WTC11 (cell line): ENCODE data around the gene ALCAM. TPM values are rescaled to one million over a fixed set of nuclear protein-coding genes. Genes with fewer than 3 reads are reported as not detected.

Experiments
- ATAC-seq: fragments of 200-7000 bp; cut with Tn5 transposase; 2 replicates; pipeline ENCODE4 v1.10.0; 2021; ENCODE audit warnings: mild to moderate bottlenecking, moderate library complexity
- CTCF ChIA-PET: fragments of 300-600 bp; sonication (Branson Sonifier 250); formaldehyde crosslinking; loops from one replicate; lab custom pipeline; 2021; ENCODE audit warnings: antibody characterized with exemption; lab: Charles Lee
- POLR2A ChIA-PET: fragments of 350-600 bp; sonication (Branson Sonifier 250); formaldehyde crosslinking; loops from one replicate; lab custom pipeline; 2021; ENCODE audit warnings: antibody characterized with exemption; lab: Charles Lee
- DNase-seq: peaks from one replicate; pipeline ENCODE4 v3.0.0; 2021; ENCODE audit warnings: low spot score
- H3K27ac Mint-ChIP-seq: 2 replicates; pipeline ENCODE4 v1.8.0; 2021; ENCODE audit warnings: mixed read lengths
- H3K27me3 Mint-ChIP-seq: 2 replicates; pipeline ENCODE4 v1.8.0; 2021; ENCODE audit warnings: low read depth, mild to moderate bottlenecking, moderate library complexity, mixed read lengths
- H3K36me3 Mint-ChIP-seq: 2 replicates; pipeline ENCODE4 v1.8.0; 2021; ENCODE audit warnings: mixed read lengths
- H3K4me1 Mint-ChIP-seq: 2 replicates; pipeline ENCODE4 v1.8.0; 2022; ENCODE audit warnings: mixed read lengths
- H3K4me3 Mint-ChIP-seq: 2 replicates; pipeline ENCODE4 v1.8.0; 2021; ENCODE audit warnings: mild to moderate bottlenecking, moderate library complexity, mixed read lengths
- H3K9me3 Mint-ChIP-seq: 2 replicates; pipeline ENCODE4 v1.8.0; 2021; ENCODE audit warnings: mixed read lengths
- CREM ChIP-seq: sonication (generic); formaldehyde crosslinking; IDR thresholded peaks from 2 replicates; pipeline ENCODE4 v1.8.1; 2022; ENCODE audit warnings: mild to moderate bottlenecking, missing genetic modification reagents, moderate library complexity
- GTF2I ChIP-seq: fragments of 250-450 bp; sonication (Bioruptor Pico); conservative IDR thresholded peaks from 2 replicates; pipeline ENCODE4 v1.4.0; 2021; ENCODE audit warnings: mild to moderate bottlenecking
- KAT7 ChIP-seq: sonication (generic); formaldehyde crosslinking; IDR thresholded peaks from 2 replicates; pipeline ENCODE4 v1.8.1; 2023; ENCODE audit warnings: missing genetic modification reagents, mild to moderate bottlenecking, borderline replicate concordance
- NFYB ChIP-seq: sonication (generic); formaldehyde crosslinking; conservative IDR thresholded peaks from 2 replicates; pipeline ENCODE4 v1.8.0; 2022; ENCODE audit warnings: low read depth, missing genetic modification reagents
- NR1H2 ChIP-seq: sonication (generic); formaldehyde crosslinking; IDR thresholded peaks from 2 replicates; pipeline ENCODE4 v1.9.0; 2021; ENCODE audit warnings: mild to moderate bottlenecking, moderate library complexity, missing genetic modification reagents
- NR3C1 ChIP-seq: sonication (generic); formaldehyde crosslinking; conservative IDR thresholded peaks from 2 replicates; pipeline ENCODE4 v1.8.1; 2023; ENCODE audit warnings: low read depth, mild to moderate bottlenecking, missing genetic modification reagents
- PRRX2 ChIP-seq: fragments of 250-450 bp; sonication (Bioruptor Pico); IDR thresholded peaks from 2 replicates; pipeline ENCODE4 v1.8.0; 2021; ENCODE audit warnings: mild to moderate bottlenecking
- RELA ChIP-seq: sonication (generic); formaldehyde crosslinking; IDR thresholded peaks from 2 replicates; pipeline ENCODE4 v1.8.1; 2022; ENCODE audit warnings: missing genetic modification reagents, mild to moderate bottlenecking, borderline replicate concordance
- RORB ChIP-seq: fragments of 250-450 bp; sonication (Bioruptor Pico); IDR thresholded peaks from 2 replicates; pipeline ENCODE4 v1.9.0; 2021; ENCODE audit warnings: mild to moderate bottlenecking
- SMAD4 ChIP-seq: sonication (generic); formaldehyde crosslinking; IDR thresholded peaks from 2 replicates; pipeline ENCODE4 v1.8.0; 2022; ENCODE audit warnings: mild to moderate bottlenecking, missing genetic modification reagents
- SOX15 ChIP-seq: fragments of 250-450 bp; sonication (Bioruptor Pico); IDR thresholded peaks from 2 replicates; pipeline ENCODE4 v1.9.0; 2021; ENCODE audit warnings: mild to moderate bottlenecking
- TCF7 ChIP-seq: sonication (generic); formaldehyde crosslinking; IDR thresholded peaks from 2 replicates; pipeline ENCODE4 v1.8.0; 2022; ENCODE audit warnings: mild to moderate bottlenecking, low read depth, missing genetic modification reagents, moderate library complexity
- TP53 ChIP-seq: sonication (generic); formaldehyde crosslinking; IDR thresholded peaks from 2 replicates; pipeline ENCODE4 v1.8.1; 2023; ENCODE audit warnings: mild to moderate bottlenecking, missing genetic modification reagents
- ZNF317 ChIP-seq: sonication (generic); formaldehyde crosslinking; IDR thresholded peaks from 2 replicates; pipeline ENCODE4 v1.8.1; 2023; ENCODE audit warnings: low read depth, mild to moderate bottlenecking, moderate library complexity, missing genetic modification reagents, borderline replicate concordance
- ZNF423 ChIP-seq: fragments of 250-450 bp; sonication (Bioruptor Pico); IDR thresholded peaks from 2 replicates; pipeline ENCODE4 v2.1.2; 2022; ENCODE audit warnings: mild to moderate bottlenecking, moderate library complexity
- total RNA-seq: library from RNA; stranded (reverse); gene quantifications from 3 replicates; pipeline ENCODE4 v1.2.3, GENCODE V29; 2021
- TF ChIP-seq, protein P1 (sequence below): sonication (generic); formaldehyde crosslinking; IDR thresholded peaks from 2 replicates; pipeline ENCODE4 v1.8.1; 2022; ENCODE audit warnings: missing genetic modification reagents, borderline replicate concordance
- TF ChIP-seq, protein P2 (sequence below): sonication (generic); formaldehyde crosslinking; IDR thresholded peaks from 2 replicates; pipeline ENCODE4 v1.8.0; 2022; ENCODE audit warnings: mild to moderate bottlenecking, missing genetic modification reagents
- TF ChIP-seq, protein P3 (sequence below): sonication (generic); formaldehyde crosslinking; IDR thresholded peaks from 2 replicates; pipeline ENCODE4 v1.8.1; 2022; ENCODE audit warnings: mild to moderate bottlenecking, moderate library complexity, missing genetic modification reagents
- TF ChIP-seq, protein P4 (sequence below): fragments of 250-450 bp; sonication (Bioruptor Pico); conservative IDR thresholded peaks from 2 replicates; pipeline ENCODE4 v1.9.0; 2021; ENCODE audit warnings: mild to moderate bottlenecking
- TF ChIP-seq, protein P5 (sequence below): sonication (generic); formaldehyde crosslinking; IDR thresholded peaks from 2 replicates; pipeline ENCODE4 v1.8.1; 2022; ENCODE audit warnings: low read depth, mild to moderate bottlenecking, moderate library complexity, missing genetic modification reagents, borderline replicate concordance

The ALCAM gene
- total RNA-seq, 1 experiment from 2014 or later = 30.7 TPM

DNA sequence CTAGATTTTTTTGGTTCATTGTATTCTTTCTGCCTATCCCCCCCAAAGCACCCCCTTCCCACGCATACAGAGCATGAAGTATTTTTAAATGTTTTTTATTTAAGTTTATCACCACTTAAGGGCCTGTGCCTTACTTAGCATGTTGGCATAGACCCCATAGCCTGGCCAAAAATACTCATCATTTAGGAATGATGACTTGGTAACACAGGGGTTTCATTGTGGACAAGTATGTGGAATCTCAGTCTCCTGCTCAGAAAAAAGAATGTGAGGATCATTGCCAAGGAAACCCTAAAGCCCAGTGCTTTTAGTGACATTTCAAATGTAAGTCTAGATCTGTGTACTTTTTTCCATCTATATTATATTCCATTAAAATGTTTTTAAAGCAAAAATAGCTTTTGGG is 146.3 kb downstream of the ALCAM start:
- no peak for DNase-seq
- ChIA-PET CTCF (no interaction called here), POLR2A (no interaction called here)
- TF ChIP-seq, protein P1, sequence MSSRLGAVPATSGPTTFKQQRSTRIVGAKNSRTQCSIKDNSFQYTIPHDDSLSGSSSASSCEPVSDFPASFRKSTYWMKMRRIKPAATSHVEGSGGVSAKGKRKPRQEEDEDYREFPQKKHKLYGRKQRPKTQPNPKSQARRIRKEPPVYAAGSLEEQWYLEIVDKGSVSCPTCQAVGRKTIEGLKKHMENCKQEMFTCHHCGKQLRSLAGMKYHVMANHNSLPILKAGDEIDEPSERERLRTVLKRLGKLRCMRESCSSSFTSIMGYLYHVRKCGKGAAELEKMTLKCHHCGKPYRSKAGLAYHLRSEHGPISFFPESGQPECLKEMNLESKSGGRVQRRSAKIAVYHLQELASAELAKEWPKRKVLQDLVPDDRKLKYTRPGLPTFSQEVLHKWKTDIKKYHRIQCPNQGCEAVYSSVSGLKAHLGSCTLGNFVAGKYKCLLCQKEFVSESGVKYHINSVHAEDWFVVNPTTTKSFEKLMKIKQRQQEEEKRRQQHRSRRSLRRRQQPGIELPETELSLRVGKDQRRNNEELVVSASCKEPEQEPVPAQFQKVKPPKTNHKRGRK (CRISPR knock-in tag) = no peak
- TF ChIP-seq CREM (no peak), NR1H2 (CRISPR knock-in tag) (no peak), TCF7 (CRISPR knock-in tag) (no peak), NR3C1 (CRISPR knock-in tag) (no peak), RORB (CRISPR knock-in tag) (no peak), TP53 (no peak), PRRX2 (no peak)
- H3K9me3 Mint-ChIP-seq = no peaks in the 10 kb centered on the region
- H3K36me3 Mint-ChIP-seq = no peaks in the 10 kb centered on the region
- no peak for ATAC-seq
- no peaks in the 10 kb centered on the region for H3K27me3 Mint-ChIP-seq
- H3K4me3 Mint-ChIP-seq = no peak overlapping the region
- no peak overlapping the region for H3K27ac Mint-ChIP-seq
- peaks cover 25% of the 10 kb centered on the region for H3K4me1 Mint-ChIP-seq

DNA sequence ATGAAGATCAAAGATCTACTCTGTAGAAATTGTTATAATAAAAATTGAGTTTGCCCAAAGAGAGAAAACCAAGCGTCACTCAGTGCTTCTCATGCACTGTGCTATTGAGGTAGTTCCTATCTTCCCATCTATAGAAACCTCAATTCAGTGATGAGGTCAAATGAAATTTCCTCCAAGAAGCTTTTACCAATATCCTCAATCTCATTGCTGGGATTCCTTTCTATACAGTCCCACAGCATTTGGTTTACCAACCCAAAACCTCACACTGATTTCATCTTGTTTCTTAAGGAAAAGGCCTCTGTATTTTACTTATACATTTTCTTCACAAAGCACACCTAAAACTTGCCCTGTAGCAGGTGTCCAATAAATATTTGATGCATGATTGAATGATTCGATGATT is 147.2 kb downstream of the ALCAM start:
- H3K9me3 Mint-ChIP-seq = no peaks in the 10 kb centered on the region
- no peak overlapping the region for H3K27ac Mint-ChIP-seq
- H3K27me3 Mint-ChIP-seq = no peaks in the 10 kb centered on the region
- CTCF ChIA-PET = no interaction called here
- ATAC-seq = no peak
- H3K4me3 Mint-ChIP-seq = no peak overlapping the region
- TF ChIP-seq SOX15 (CRISPR knock-in tag) (no peak), KAT7 (CRISPR knock-in tag) (no peak), PRRX2 (no peak), RELA (CRISPR knock-in tag) (no peak), ZNF423 (CRISPR knock-in tag) (no peak), SMAD4 (CRISPR knock-in tag) (no peak), NFYB (CRISPR knock-in tag) (no peak), GTF2I (no peak), ZNF317 (CRISPR knock-in tag) (no peak)
- TF ChIP-seq, protein P2, sequence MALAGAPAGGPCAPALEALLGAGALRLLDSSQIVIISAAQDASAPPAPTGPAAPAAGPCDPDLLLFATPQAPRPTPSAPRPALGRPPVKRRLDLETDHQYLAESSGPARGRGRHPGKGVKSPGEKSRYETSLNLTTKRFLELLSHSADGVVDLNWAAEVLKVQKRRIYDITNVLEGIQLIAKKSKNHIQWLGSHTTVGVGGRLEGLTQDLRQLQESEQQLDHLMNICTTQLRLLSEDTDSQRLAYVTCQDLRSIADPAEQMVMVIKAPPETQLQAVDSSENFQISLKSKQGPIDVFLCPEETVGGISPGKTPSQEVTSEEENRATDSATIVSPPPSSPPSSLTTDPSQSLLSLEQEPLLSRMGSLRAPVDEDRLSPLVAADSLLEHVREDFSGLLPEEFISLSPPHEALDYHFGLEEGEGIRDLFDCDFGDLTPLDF (CRISPR knock-in tag) = no peak
- TF ChIP-seq, protein P3, sequence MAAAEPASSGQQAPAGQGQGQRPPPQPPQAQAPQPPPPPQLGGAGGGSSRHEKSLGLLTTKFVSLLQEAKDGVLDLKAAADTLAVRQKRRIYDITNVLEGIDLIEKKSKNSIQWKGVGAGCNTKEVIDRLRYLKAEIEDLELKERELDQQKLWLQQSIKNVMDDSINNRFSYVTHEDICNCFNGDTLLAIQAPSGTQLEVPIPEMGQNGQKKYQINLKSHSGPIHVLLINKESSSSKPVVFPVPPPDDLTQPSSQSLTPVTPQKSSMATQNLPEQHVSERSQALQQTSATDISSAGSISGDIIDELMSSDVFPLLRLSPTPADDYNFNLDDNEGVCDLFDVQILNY = no peak
- TF ChIP-seq, protein P4, sequence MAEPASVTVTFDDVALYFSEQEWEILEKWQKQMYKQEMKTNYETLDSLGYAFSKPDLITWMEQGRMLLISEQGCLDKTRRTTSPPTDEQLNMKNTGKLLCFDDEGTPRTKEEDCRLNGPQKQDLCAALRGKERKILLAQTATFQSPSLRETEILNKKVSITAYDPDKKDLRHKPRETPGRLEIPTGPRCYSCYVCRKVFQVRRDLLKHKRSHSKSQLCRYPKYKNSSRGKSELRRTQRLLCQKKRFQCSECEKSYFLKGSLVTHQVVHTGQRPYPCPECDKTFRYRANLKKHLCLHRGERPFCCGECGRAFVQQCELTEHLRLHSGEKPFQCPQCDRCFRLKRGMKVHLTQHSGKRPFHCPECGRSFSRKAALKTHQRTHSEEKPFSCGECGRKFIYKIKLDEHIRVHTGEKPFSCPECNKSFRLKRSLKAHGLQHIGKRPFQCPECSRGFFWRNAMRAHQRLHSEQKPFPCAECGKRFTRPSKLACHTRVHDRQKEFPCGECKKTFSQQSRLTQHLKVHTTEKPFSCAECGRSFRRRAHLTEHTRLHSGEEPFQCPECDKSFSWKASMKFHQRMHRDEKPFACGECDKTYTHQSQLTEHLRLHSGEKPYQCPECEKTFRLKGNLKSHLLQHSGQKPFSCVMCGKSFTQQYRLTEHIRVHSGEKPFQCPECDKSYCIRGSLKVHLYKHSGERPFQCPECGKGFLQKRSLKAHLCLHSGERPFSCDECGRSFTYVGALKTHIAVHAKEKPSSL = no peak
- TF ChIP-seq, protein P5, sequence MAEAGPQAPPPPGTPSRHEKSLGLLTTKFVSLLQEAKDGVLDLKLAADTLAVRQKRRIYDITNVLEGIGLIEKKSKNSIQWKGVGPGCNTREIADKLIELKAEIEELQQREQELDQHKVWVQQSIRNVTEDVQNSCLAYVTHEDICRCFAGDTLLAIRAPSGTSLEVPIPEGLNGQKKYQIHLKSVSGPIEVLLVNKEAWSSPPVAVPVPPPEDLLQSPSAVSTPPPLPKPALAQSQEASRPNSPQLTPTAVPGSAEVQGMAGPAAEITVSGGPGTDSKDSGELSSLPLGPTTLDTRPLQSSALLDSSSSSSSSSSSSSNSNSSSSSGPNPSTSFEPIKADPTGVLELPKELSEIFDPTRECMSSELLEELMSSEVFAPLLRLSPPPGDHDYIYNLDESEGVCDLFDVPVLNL (CRISPR knock-in tag) = no peak
- POLR2A ChIA-PET = no interaction called here
- no peak for DNase-seq
- H3K36me3 Mint-ChIP-seq = no peaks in the 10 kb centered on the region
- H3K4me1 Mint-ChIP-seq = peaks cover 28% of the 10 kb centered on the region
